PC-3 (cell line): Measurements from ENCODE around the gene GATAD2B. TPM values are rescaled to one million over a fixed set of nuclear protein-coding genes. Genes with fewer than 3 reads are reported as not detected.

ENCODE experiments used
- ATAC-seq: fragments of 200-7000 bp; cut with Tn5 transposase; 2 replicates; pipeline ENCODE4 v1.9.1; 2020; ENCODE audit warnings: mild to moderate bottlenecking, moderate library complexity
- BruUV-seq: library from RNA; stranded (reverse); fragments of 400-500 nt; replicated peaks from 2 replicates; lab custom pipeline; 2021; lab: Mats Ljungman, UMichigan
- CTCF ChIA-PET: fragments of 300-600 bp; sonication (Branson Sonifier 250); formaldehyde crosslinking; loops from one replicate; lab custom pipeline; 2022; ENCODE audit warnings: antibody characterized with exemption; lab: Charles Lee
- POLR2A ChIA-PET: fragments of 300-600 bp; sonication (Branson Sonifier 250); formaldehyde crosslinking; loops from one replicate; lab custom pipeline; 2022; ENCODE audit warnings: antibody characterized with exemption; ENCODE audit not compliant: unreplicated experiment; lab: Charles Lee
- DNase-seq: peaks from one replicate; pipeline ENCODE4 v3.0.0-alpha.2; 2015
- H2AFZ ChIP-seq: fragments of 300-600 bp; sonication (generic); 2 replicates; pipeline ENCODE4 v1.6.0; 2016; ENCODE audit warnings: antibody characterized with exemption, low read length
- H3F3A ChIP-seq: fragments of 300-600 bp; sonication (generic); one replicate; pipeline ENCODE4 v1.6.0; 2017; ENCODE audit warnings: antibody characterized with exemption, low read length, control low read depth, mild to moderate bottlenecking; ENCODE audit not compliant: unreplicated experiment
- H3K27ac ChIP-seq: fragments of 300-600 bp; sonication (generic); 2 replicates; pipeline ENCODE4 v1.5.1; 2016; ENCODE audit warnings: mild to moderate bottlenecking, low read length
- H3K27me3 ChIP-seq: fragments of 300-600 bp; sonication (generic); 2 replicates; pipeline ENCODE4 v1.6.1; 2016; ENCODE audit warnings: low read length, mixed read lengths
- H3K36me3 ChIP-seq: fragments of 300-600 bp; sonication (generic); 2 replicates; pipeline ENCODE4 v1.6.1; 2016; ENCODE audit warnings: low read depth, mixed run types, low read length, mixed read lengths
- H3K4me1 ChIP-seq: fragments of 300-600 bp; sonication (generic); 2 replicates; pipeline ENCODE4 v1.5.1; 2016; ENCODE audit warnings: low read length; ENCODE audit not compliant: insufficient read depth
- H3K4me2 ChIP-seq: fragments of 300-600 bp; sonication (generic); 2 replicates; pipeline ENCODE4 v1.6.0; 2016; ENCODE audit warnings: low read length
- H3K4me3 ChIP-seq: fragments of 300-600 bp; sonication (generic); 2 replicates; pipeline ENCODE4 v1.5.1; 2016; ENCODE audit warnings: mild to moderate bottlenecking, low read length, mixed read lengths
- H3K79me2 ChIP-seq: fragments of 300-600 bp; sonication (generic); 2 replicates; pipeline ENCODE4 v1.6.1; 2017; ENCODE audit warnings: low read length, mixed read lengths
- H3K9ac ChIP-seq: fragments of 300-600 bp; sonication (generic); 2 replicates; pipeline ENCODE4 v1.6.0; 2016; ENCODE audit warnings: mild to moderate bottlenecking, low read length
- H3K9me2 ChIP-seq: fragments of 300-600 bp; sonication (generic); replicated peaks from 2 replicates; pipeline ENCODE4 v1.6.1; 2016; ENCODE audit warnings: mixed run types, low read length, mixed read lengths
- H3K9me3 ChIP-seq: fragments of 300-600 bp; sonication (generic); 2 replicates; pipeline ENCODE4 v1.6.1; 2016; ENCODE audit warnings: low read length, mixed read lengths
- H4K20me1 ChIP-seq: fragments of 300-600 bp; sonication (generic); 2 replicates; pipeline ENCODE4 v1.6.1; 2016; ENCODE audit warnings: low read length, mixed read lengths
- CTCF ChIP-seq: fragments of 300-600 bp; sonication (generic); conservative IDR thresholded peaks from 2 replicates; pipeline ENCODE4 v1.5.1; 2017; ENCODE audit warnings: antibody characterized with exemption, low read depth, mild to moderate bottlenecking, low read length
- EZH2 ChIP-seq: fragments of 300-600 bp; sonication (generic); IDR thresholded peaks from one replicate; pipeline ENCODE4 v1.6.1; 2017; ENCODE audit warnings: antibody characterized with exemption, mild to moderate bottlenecking, low read length; ENCODE audit not compliant: unreplicated experiment
- EZH2phosphoT487 ChIP-seq: fragments of 300-600 bp; sonication (generic); IDR thresholded peaks from 2 replicates; pipeline ENCODE4 v1.6.1; 2018; ENCODE audit warnings: mild to moderate bottlenecking, antibody characterized with exemption, low read length, borderline replicate concordance
- intact Hi-C: fragments of 100-400 bp; cut with micrococcal nuclease; formaldehyde crosslinking; loops from 2 replicates; pipeline ENCODE4 v1.9.0; 2023
- total RNA-seq: library from RNA; depleted of rRNA; stranded (reverse); fragments of >200 nt; gene quantifications from 2 replicates; pipeline ENCODE4 v1.2.3, GENCODE V29; 2014

The GATAD2B gene
- total RNA-seq, 1 experiment from 2014 or later: 7.2 TPM

- Histone ChIP-seq H3F3A (no peaks in the 10 kb centered on the region), H3K36me3 (no peaks in the 10 kb centered on the region; the same call in 1 of the 2 replicates), H3K79me2 (peaks cover 83% of the 10 kb centered on the region), H4K20me1 (0 out of 2 replicates have a peak, but pooled peaks cover 3% of the 10 kb centered on the region), H3K9me3 (no peaks in the 10 kb centered on the region), H3K27ac (no peak overlapping the region), H2AFZ (no peak overlapping the region), H3K9ac (no peak overlapping the region), H3K4me1 (no peaks in the 10 kb centered on the region), H3K4me2 (no peak overlapping the region), H3K27me3 (no peaks in the 10 kb centered on the region), H3K9me2 (no peaks in the 10 kb centered on the region), H3K4me3 (no peak overlapping the region)
- DNase-seq: no peak
- no peak for ATAC-seq
- TF ChIP-seq CTCF: no peak
- TF ChIP-seq EZH2: no peak
- TF ChIP-seq EZH2phosphoT487: no peak
- ChIA-PET POLR2A (interaction anchor here (0.5 kb wide), 1 partner anchor 41 kb away, joined by 7 read pairs; no protein-coding TSS in a partner anchor), CTCF (no interaction called here)
- TSS peak; percentile 9 for BruUV-seq
- intact Hi-C loops: loop anchor here (5.0 kb wide), 1 partner anchor 40 kb away; the partner anchor contains the start of gene GATAD2B
Observed at GRCh38 chr1:153882296-153882912, 40.4 kb downstream of the GATAD2B start.

- Histone ChIP-seq H3K9ac (no peak overlapping the region), H3K27ac (no peak overlapping the region), H4K20me1 (0 out of 2 replicates have a peak, but pooled peaks cover 3% of the 10 kb centered on the region), H3K27me3 (no peaks in the 10 kb centered on the region), H3K4me3 (no peak overlapping the region), H3K9me3 (no peaks in the 10 kb centered on the region), H3F3A (no peaks in the 10 kb centered on the region), H3K36me3 (no peaks in the 10 kb centered on the region; the same call in 1 of the 2 replicates), H3K9me2 (no peaks in the 10 kb centered on the region), H3K4me1 (no peaks in the 10 kb centered on the region), H3K4me2 (no peak overlapping the region), H3K79me2 (peaks cover 83% of the 10 kb centered on the region), H2AFZ (no peak overlapping the region)
- intact Hi-C loops: loop anchor here (5.0 kb wide), 1 partner anchor 41 kb away; the partner anchor contains the start of gene GATAD2B
- TF ChIP-seq EZH2phosphoT487 (no peak), EZH2 (no peak), CTCF (no peak)
- ChIA-PET CTCF (no interaction called here), POLR2A (no interaction called here)
- ATAC-seq (no peak; the same call in 1 of the 2 replicates), DNase-seq (no peak)
- no TSS peak for BruUV-seq
Observed at GRCh38 chr1:153881751-153882150, 41.0 kb downstream of the GATAD2B start.

- peaks cover 76% of the 10 kb centered on the region for H3K79me2 ChIP-seq
- ChIA-PET POLR2A (no interaction called here), CTCF (no interaction called here)
- TF ChIP-seq EZH2phosphoT487: no peak
- no peak for TF ChIP-seq EZH2
- TF ChIP-seq CTCF: no peak
- no peak overlapping the region for H3K4me2 ChIP-seq
- H3F3A ChIP-seq: no peaks in the 10 kb centered on the region
- DNase-seq (peak; percentile 69), ATAC-seq (peak; percentile 92)
- H3K9me3 ChIP-seq: no peaks in the 10 kb centered on the region
- no peaks in the 10 kb centered on the region for H3K4me1 ChIP-seq
- H3K27ac ChIP-seq: no peak overlapping the region
- H4K20me1 ChIP-seq: 0 out of 2 replicates have a peak, but pooled peaks cover 3% of the 10 kb centered on the region
- no TSS peak for BruUV-seq
- H3K9ac ChIP-seq: no peak overlapping the region
- no peak overlapping the region for H2AFZ ChIP-seq
- intact Hi-C loops: loop anchor here (5.0 kb wide), 1 partner anchor 41 kb away; the partner anchor contains the start of gene GATAD2B
- peaks cover 4% of the 10 kb centered on the region; the same call in 1 of the 2 replicates for H3K36me3 ChIP-seq
- no peak overlapping the region for H3K4me3 ChIP-seq
- no peaks in the 10 kb centered on the region for H3K9me2 ChIP-seq
- H3K27me3 ChIP-seq: no peaks in the 10 kb centered on the region
Observed at GRCh38 chr1:153880962-153881361, 41.8 kb downstream of the GATAD2B start.
